Measurements from ENCODE around the gene LRRN4.
A peak's percentile ranks its signal among the peaks of the same experiment; 100 is the strongest.

The LRRN4 gene

DNA sequence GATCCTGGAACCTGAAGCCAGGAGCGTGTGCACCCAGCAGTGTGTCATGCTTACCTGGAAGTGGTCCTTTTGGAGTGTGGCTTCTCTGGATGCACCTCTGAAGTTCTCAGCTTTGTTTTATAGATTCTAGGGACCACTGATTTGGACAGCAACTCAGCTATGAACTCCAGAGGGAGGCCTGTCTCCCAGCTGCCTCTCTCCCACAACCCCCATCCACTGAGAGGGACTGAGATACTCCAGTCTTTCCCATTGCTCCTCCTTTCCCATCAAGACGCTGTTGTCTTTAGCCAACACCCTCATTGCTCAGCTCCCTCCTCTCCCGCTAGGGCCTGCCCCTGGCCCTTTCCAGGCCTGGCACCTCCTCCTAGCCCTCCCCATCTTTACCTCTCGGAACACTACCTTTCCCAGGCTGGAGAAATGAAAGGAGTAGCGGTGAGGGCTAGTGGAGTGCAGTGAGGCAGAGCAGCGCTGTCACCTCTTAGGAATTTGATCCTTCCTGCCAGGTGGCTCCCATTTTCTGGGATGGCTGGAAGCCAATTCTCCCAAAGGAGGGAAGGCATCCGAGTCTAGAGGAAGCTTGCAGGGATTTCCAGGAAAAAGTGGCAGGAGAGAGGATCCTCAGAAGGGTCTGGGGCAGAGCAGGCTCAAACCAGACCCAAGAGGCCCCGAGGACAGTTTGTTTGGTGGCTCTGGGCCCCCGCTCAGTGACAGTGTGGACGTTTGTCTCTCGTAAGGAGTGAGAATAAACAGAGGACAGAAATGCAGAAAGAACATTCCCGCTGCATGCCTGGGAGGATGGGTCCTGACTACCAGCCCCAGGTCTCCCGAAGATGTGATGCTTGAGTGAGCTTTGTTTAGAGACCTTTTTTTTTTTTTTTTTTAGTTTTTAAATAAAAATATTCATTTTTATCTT is at the start of gene LRRN4:
Gene LRRN4, minus strand, starts transcription at position 285 of the 913 bp plus-strand sequence. CDS start 1,261 bp downstream, outside the sequence.
- peak; percentile 98 for FAIRE-seq

GRCh38 chr20:6103301-6103700 is 49.4 kb upstream of the LRRN4 start:
- FAIRE-seq = no peak
- DNase-seq (ENCODE audit: low spot score) = no peak

More for the DNA sequence above, at the start of gene LRRN4:
- DNase-seq (ENCODE audit: low spot score) = peak; percentile 96

DNA sequence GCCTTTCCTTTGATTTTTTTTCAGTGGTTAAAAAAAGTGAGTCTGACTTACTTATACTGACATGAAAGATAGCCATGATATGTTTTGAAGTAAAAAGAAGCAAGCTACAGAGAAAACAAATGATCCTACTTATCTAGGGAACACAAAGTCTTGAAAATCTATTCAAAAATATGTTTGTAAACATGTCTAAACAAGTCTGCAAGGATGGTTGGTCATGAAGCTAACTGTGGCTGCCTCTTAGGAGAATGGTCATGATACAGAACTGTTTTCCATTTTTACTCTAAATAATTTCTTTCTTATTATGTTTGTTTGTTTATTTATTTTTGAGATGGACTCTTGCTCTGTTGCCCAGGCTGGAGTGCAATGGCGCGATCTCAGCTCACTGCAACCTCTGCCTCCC is 47.5 kb upstream of the LRRN4 start:
- DNase-seq (ENCODE audit: low spot score) (no peak), FAIRE-seq (no peak)

GRCh38 chr20:6100246-6100645 is 46.4 kb upstream of the LRRN4 start:
- FAIRE-seq (no peak), DNase-seq (ENCODE audit: low spot score) (no peak)

- DNase-seq (ENCODE audit: low spot score) = no peak
- FAIRE-seq = no peak
Observed at GRCh38 chr20:6099819-6100218, 46.0 kb upstream of the LRRN4 start.

DNA sequence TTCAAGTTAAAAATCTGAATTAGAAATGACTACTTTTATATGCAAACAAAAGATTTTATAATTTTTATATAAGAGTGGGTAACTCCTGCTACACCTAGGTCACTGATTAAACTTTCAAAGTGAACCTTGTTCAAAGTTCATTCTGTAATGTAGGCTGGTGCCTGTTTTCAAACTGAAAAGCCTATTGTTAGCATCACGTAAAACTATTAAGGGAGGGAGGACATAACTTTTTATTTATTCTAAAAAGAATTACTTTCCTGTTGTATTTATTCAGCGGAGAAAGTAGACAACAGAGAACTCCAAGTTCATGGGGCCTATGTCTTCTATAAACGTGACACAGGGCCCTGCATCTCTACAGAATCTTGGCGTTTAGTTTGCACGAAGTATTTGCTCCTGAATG is 41.5 kb upstream of the LRRN4 start:
- DNase-seq (ENCODE audit: low spot score) = no peak

DNA sequence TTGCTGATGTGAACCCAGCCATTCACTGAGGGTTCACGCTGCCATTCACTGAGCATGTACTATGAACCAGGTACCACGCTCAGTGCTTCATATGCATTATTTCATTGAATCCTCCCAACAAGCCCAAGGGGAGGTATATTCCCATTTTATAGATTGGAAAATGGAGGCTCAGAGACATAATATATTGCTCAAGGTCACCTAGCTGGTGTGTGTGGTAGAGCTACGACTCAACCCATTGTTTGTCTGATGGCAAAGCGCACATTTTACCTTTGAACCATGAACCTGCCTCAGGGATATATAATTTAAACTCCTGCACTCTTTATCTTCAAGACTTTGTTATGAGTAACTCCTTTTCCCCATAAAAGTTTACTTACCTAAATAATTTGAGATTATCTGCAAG is 40.7 kb upstream of the LRRN4 start:
- FAIRE-seq (no peak), DNase-seq (ENCODE audit: low spot score) (no peak)

More for the DNA sequence above, 41.5 kb upstream of the LRRN4 start:
- FAIRE-seq = no peak

- DNase-seq (ENCODE audit: low spot score) (no peak), FAIRE-seq (no peak)
Observed at GRCh38 chr20:6094063-6094462, 40.2 kb upstream of the LRRN4 start.

- DNase-seq (ENCODE audit: low spot score) (no peak), FAIRE-seq (no peak)
Observed at GRCh38 chr20:6091661-6092060, 37.8 kb upstream of the LRRN4 start.

DNA sequence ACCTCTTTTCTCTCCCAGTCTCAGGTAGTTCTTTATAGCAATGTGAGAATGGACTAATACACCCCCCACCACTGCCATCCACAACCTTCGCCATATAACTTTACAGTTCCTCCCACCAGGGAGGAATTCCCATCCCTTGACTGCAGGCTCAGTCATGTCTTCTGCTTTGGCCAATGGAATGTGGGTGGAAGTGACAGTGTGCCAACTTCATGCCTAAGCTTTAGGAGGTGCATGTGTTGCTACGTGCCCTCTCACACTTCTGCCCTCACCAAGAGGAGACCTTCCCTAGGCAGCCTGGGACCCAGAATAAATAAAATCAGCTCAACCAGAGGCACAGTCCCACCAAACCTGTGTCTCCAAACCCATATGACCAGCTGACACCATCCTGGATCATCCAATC is 33.0 kb upstream of the LRRN4 start:
- no peak for FAIRE-seq

DNA sequence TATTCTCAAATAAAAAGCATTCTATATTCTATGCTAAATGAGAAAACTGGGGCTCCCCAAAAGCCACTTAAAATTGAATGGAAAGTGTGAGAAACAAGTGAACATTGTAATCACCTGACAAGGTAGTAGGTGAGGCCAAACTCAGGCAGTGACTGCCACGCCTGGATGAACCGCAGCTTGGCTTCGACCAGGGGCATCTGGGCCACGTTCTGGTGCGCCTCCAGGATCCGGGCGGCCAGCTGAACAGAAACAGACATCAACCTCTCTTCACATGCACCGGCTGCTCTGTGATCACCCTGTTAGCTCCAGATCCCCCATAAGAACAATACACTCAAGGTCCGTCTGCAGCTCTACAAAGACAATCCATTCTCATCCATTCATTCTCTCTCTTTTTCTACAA is 30.1 kb upstream of the LRRN4 start:
- FAIRE-seq (no peak), DNase-seq (ENCODE audit: low spot score) (no peak)

More for the DNA sequence above, 33.0 kb upstream of the LRRN4 start:
- DNase-seq (ENCODE audit: low spot score) = no peak

DNA sequence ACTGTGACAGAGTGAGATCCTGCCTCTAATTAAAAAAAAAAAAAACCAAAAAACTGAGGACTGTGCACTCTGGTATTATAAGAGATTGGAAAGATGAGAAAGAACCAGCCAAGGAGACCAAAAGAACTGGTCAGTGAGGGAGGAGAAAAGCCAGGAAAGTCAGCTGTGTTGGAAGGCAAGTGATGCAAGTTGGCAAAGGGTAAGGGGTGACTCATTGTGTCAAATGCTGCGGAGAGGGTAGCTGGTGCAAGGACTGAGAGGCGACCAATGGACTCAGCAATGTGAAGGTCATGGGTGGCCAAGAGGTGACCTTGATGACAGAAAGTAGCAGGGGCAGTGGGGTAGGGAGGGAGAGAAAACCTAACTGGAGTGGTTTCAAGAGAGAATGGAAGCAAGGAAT is 27.4 kb upstream of the LRRN4 start:
- no peak for DNase-seq (ENCODE audit: low spot score)
- no peak for FAIRE-seq

DNA sequence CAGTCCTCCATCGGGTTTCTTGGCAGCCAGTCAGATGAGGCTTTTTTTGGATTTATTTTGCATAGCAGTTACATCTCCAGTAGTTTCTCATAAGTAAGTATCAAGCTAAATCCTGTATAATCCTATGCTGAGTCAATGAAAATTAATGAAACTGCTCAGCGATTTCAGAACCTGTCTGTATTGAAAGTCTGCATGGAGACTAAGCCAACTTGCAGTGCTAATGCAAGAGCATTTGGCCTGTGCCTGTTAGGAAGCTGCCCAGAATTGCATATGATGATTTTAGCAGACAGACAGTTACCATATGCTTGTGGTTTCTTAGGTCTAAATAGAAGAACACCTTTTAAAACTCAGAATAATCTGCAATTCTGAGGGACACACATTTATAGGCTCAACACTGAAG is 25.2 kb upstream of the LRRN4 start:
- DNase-seq (ENCODE audit: low spot score) = no peak
- FAIRE-seq = no peak

DNA sequence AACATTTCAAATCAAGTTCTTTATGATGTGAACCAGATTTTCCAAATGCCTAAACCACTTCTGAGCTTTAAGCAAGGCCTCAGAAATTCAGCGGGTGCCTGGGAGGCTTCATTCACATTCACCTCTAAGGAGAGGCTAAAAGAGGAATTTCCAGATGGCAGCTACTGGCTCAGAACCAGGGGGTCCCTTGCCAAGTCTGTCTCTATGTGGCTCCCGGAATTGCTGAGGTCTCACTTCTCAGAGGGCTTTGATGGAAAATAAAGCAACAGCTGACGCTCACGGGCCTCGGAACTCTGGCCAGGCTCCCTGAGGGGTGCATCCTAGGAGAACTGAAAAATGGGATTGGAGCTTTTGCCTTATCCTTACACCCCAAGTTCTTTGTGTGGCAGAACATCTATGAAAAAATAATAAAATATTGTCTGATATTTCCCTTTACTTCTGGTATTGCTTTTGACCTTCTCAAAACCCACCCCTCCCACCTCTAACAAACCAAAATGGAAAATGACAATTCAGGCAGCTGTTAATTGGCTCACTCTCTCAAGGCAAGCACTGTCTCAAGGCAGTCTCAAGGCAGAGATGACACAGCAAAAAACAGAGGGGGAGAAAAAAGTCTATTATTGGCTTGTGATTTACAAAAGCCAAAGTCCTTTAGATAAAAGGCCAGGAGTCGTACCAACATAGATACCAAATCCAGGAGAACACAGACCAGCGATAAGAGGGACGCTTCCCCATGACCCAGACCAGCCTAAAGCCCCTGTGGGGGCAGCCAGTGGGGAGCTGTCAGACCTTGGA is 21.8 kb upstream of the LRRN4 start:
- FAIRE-seq (no peak), DNase-seq (ENCODE audit: low spot score) (no peak)

GRCh38 chr20:6074784-6075183 is 20.9 kb upstream of the LRRN4 start:
- DNase-seq (ENCODE audit: low spot score) (no peak), FAIRE-seq (no peak)

DNA sequence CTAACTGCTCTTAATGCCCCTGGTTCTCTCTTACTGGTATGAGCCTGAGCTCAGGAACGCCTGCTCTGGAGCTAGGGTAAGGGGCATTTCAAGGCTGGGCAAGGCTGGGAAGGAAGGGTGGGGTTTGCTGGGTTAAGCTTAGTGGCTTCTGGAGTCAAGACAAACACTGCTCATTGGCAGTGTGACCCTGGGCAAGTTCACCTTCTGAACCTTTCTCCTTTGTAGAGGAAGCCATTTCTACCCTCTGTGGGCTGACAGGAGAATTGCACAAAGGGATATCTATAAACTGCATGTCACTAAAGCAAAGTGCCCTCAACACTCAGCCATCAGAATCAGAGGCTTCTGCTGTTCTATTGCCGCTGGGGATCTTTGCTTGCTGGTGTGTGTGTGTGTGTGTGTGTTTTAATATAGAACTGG is 20.3 kb upstream of the LRRN4 start:
- DNase-seq (ENCODE audit: low spot score) (no peak), FAIRE-seq (no peak)

DNA sequence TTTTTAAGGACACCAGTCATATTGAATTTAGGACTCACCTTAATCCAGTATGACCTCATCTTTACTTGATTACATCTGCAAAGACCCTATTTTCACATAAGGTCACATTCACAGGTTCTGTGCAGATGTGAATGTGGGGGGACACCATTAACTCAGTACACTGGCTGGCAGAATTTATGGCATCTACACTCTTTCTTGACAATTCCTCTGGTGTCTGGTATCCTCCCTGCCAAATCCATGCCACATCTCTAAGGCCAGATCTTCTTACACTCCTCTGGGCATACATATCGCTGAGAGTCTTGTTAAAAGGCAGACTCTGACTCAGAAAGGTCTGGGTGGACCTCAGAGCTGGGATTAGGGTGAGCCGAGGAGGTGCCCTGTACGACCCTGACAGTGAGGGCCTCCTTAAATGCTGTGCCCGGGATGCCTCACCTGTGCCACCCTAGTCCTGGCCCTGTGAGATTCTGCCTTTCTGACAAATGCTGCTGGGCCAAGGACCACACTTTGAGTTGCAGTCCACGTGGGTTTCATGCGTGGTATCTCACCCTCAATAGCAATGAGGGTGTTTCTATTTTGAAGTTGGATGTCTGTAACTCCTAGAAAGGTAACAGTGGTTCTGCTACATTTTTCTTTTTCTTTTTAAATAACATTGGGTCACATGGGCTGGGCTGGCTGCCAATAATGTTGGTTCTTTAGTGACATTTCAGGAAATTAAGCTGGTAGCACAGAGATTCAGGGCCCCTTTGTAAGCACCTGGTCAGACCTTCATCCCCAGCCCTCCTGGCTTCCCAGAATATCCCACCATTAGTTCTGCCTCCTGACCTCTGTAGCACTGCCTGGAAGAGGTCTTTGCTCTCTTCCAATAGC is 17.2 kb upstream of the LRRN4 start:
- FAIRE-seq (no peak), DNase-seq (ENCODE audit: low spot score) (no peak)

DNA sequence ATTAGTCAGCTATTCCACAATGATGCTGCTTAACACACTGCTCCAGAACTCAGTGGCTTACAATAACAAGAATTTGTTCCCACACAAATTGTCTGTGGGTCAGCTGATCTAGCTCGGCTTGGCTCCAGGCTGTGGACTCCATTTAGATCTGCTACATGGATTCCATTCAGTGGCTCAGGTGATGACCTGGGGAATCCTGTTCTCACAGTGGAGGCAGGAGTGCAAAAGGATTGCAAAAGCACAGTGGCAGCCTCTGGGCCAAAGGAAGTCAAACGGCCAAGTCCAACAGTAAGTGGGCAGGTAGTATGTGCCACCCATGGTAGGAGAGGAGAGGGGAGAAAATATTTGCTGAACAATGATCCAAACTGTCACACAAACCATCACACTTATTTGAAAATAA is 15.8 kb upstream of the LRRN4 start:
- FAIRE-seq = no peak
- no peak for DNase-seq (ENCODE audit: low spot score)

- FAIRE-seq = no peak
- no peak for DNase-seq (ENCODE audit: low spot score)
Observed at GRCh38 chr20:6067763-6068318, 14.0 kb upstream of the LRRN4 start.

- FAIRE-seq (no peak), DNase-seq (ENCODE audit: low spot score) (no peak)
Observed at GRCh38 chr20:6066582-6066981, 12.7 kb upstream of the LRRN4 start.

DNA sequence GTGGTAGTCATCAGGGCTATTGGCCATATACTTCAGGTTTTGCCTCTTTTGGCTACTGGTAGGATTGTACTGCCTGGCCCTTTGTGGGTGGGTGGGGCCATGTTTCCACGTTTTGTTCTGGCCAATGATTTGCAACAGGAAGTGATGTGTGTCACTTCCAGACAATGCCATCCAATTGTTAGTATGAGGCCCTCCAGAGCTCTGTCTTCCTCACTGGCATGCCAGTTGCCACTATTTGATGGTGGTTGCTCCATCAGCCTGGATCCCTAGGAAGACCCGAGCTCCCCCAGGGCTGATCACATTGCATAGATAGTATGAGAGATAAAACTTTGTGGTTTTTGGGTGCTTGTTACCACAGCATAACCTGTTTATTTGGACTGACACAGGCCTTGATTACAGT is 7.7 kb upstream of the LRRN4 start:
- DNase-seq (ENCODE audit: low spot score) (no peak), FAIRE-seq (no peak)
